ENCODE measurements around the gene KL. TPM values are rescaled to one million over a fixed set of nuclear protein-coding genes. Genes with fewer than 3 reads are reported as not detected.

The KL gene
- total and polyA plus RNA-seq, 4 donors, result 1.4 to 24.5 (median 5.7) TPM

GRCh38 chr13:33058776-33059327, 42.6 kb downstream of the KL start:
- Histone ChIP-seq H3K9ac (ENCODE audit: insufficient read depth in 1 of 2, low read length in 2 of 2) (no peak overlapping the region), H3K36me3 (ENCODE audit: control insufficient read depth in 4 of 4, insufficient read depth in 4 of 4, low read length in 4 of 4) (peaks cover 0 to 3% (median 0%) of the 10 kb centered on the region in 4 donors), H3K4me3 (no peak overlapping the region), H3K27ac (ENCODE audit: low read depth in 1 of 2, low read length in 1 of 2) (no peak overlapping the region), H3K4me1 (ENCODE audit: control insufficient read depth in 5 of 5, insufficient read depth in 5 of 5, low read length in 5 of 5) (peaks cover 0 to 6% (median 0%) of the 10 kb centered on the region in 5 donors), H3K9me3 (ENCODE audit: control insufficient read depth in 4 of 4, insufficient read depth in 3 of 4, low read length in 3 of 4) (no peaks in the 10 kb centered on the region), H3K27me3 (ENCODE audit: control insufficient read depth in 3 of 3, insufficient read depth in 3 of 3, low read length in 2 of 3) (no peaks in the 10 kb centered on the region)
- ATAC-seq (ENCODE audit: insufficient read depth, low FRiP score), result no peak
- WGBS, 2 donors, result 75 to 81% methylated on average over 3 of the region's 3 CpGs
- DNase-seq, result peak in 2 of 3 donors; percentile 56 to 77
- no peak for TF ChIP-seq CTCF (IDR thresholded peaks at IDR 0.05; ENCODE audit: control extremely low read depth, extremely low read depth)

- Histone ChIP-seq H3K4me3 (no peak overlapping the region), H3K9ac (ENCODE audit: insufficient read depth in 1 of 2, low read length in 2 of 2) (no peak overlapping the region), H3K27me3 (ENCODE audit: control insufficient read depth in 3 of 3, insufficient read depth in 3 of 3, low read length in 2 of 3) (no peaks in the 10 kb centered on the region), H3K4me1 (ENCODE audit: control insufficient read depth in 5 of 5, insufficient read depth in 5 of 5, low read length in 5 of 5) (peaks cover 0 to 6% (median 0%) of the 10 kb centered on the region in 5 donors), H3K27ac (ENCODE audit: low read depth in 1 of 2, low read length in 1 of 2) (no peak overlapping the region), H3K9me3 (ENCODE audit: control insufficient read depth in 4 of 4, insufficient read depth in 3 of 4, low read length in 3 of 4) (no peaks in the 10 kb centered on the region), H3K36me3 (ENCODE audit: control insufficient read depth in 4 of 4, insufficient read depth in 4 of 4, low read length in 4 of 4) (peaks cover 0 to 3% (median 0%) of the 10 kb centered on the region in 4 donors)
- DNase-seq, result no peak
- 94 to 96% methylated on average over 15 of the region's 15 CpGs for WGBS, 2 donors
- no peak for ATAC-seq (ENCODE audit: insufficient read depth, low FRiP score)
- no peak for TF ChIP-seq CTCF (IDR thresholded peaks at IDR 0.05; ENCODE audit: control extremely low read depth, extremely low read depth)
These were observed 44.6 kb downstream of the KL start for GRCh38 chr13:33060815-33061214.

- H3K4me1 ChIP-seq (ENCODE audit: control insufficient read depth in 5 of 5, insufficient read depth in 5 of 5, low read length in 5 of 5), result no peaks in the 10 kb centered on the region
- H3K27me3 ChIP-seq (ENCODE audit: control insufficient read depth in 3 of 3, insufficient read depth in 3 of 3, low read length in 2 of 3), result no peaks in the 10 kb centered on the region
- WGBS, 2 donors, result 96 to 97% methylated on average over 18 of the region's 18 CpGs
- H3K36me3 ChIP-seq (ENCODE audit: control insufficient read depth in 4 of 4, insufficient read depth in 4 of 4, low read length in 4 of 4), result peaks cover 0 to 2% (median 0%) of the 10 kb centered on the region in 4 donors
- DNase-seq (no peak), ATAC-seq (ENCODE audit: insufficient read depth, low FRiP score) (no peak)
- H3K9me3 ChIP-seq (ENCODE audit: control insufficient read depth in 4 of 4, insufficient read depth in 3 of 4, low read length in 3 of 4), result no peaks in the 10 kb centered on the region
- H3K4me3 ChIP-seq, result no peak overlapping the region
- no peak overlapping the region for H3K27ac ChIP-seq (ENCODE audit: low read depth in 1 of 2, low read length in 1 of 2)
- H3K9ac ChIP-seq (ENCODE audit: insufficient read depth in 1 of 2, low read length in 2 of 2), result no peak overlapping the region
- TF ChIP-seq CTCF (IDR thresholded peaks at IDR 0.05; ENCODE audit: control extremely low read depth, extremely low read depth), result no peak
These were observed 50.1 kb downstream of the KL start for GRCh38 chr13:33066329-33066728.

GRCh38 chr13:33069365-33069764, 53.1 kb downstream of the KL start:
- no peaks in the 10 kb centered on the region for H3K27me3 ChIP-seq (ENCODE audit: control insufficient read depth in 3 of 3, insufficient read depth in 3 of 3, low read length in 2 of 3)
- no peak overlapping the region for H3K27ac ChIP-seq (ENCODE audit: low read depth in 1 of 2, low read length in 1 of 2)
- no peaks in the 10 kb centered on the region for H3K9me3 ChIP-seq (ENCODE audit: control insufficient read depth in 4 of 4, insufficient read depth in 3 of 4, low read length in 3 of 4)
- H3K36me3 ChIP-seq (ENCODE audit: control insufficient read depth in 4 of 4, insufficient read depth in 4 of 4, low read length in 4 of 4), result peaks cover 0 to 2% (median 0%) of the 10 kb centered on the region in 4 donors
- no peak overlapping the region for H3K4me3 ChIP-seq
- H3K4me1 ChIP-seq (ENCODE audit: control insufficient read depth in 5 of 5, insufficient read depth in 5 of 5, low read length in 5 of 5), result no peaks in the 10 kb centered on the region
- 84 to 89% methylated on average over 2 of the region's 2 CpGs for WGBS, 2 donors
- DNase-seq (no peak), ATAC-seq (ENCODE audit: insufficient read depth, low FRiP score) (no peak)
- no peak overlapping the region for H3K9ac ChIP-seq (ENCODE audit: insufficient read depth in 1 of 2, low read length in 2 of 2)
- no peak for TF ChIP-seq CTCF (IDR thresholded peaks at IDR 0.05; ENCODE audit: control extremely low read depth, extremely low read depth)
